Lung (tissue), 12 donors: ENCODE measurements around the gene THADA. TPM values are rescaled to one million over a fixed set of nuclear protein-coding genes. Genes with fewer than 3 reads are reported as not detected.

Experiments used
- ATAC-seq: fragments of 200-7000 bp; cut with Tn5 transposase; one replicate; pipeline ENCODE4 v1.9.1; 2020; ENCODE audit warnings: moderate number of reproducible peaks; ENCODE audit not compliant: insufficient read depth, low FRiP score
- DNase-seq, 3 donors: peaks; one replicate each; pipeline ENCODE4 v3.0.0-alpha.2; 2013 to 2017
- H3K27ac ChIP-seq, 2 donors: one replicate each; pipeline ENCODE4 v1.5.1; 2013; ENCODE audit warnings: mild to moderate bottlenecking in 2 of 2, moderate library complexity in 2 of 2, control low read depth in 1 of 2, inconsistent platforms in 1 of 2, low read depth in 1 of 2, low read length in 1 of 2
- H3K27me3 ChIP-seq, 3 donors: one replicate each; pipeline ENCODE4 v1.5.1; 2013; ENCODE audit warnings: low read length in 2 of 3; ENCODE audit not compliant: control insufficient read depth in 3 of 3, insufficient read depth in 3 of 3
- H3K36me3 ChIP-seq, 4 donors: one replicate each; pipeline ENCODE4 v1.5.1; 2013; ENCODE audit warnings: low read length in 4 of 4, mild to moderate bottlenecking in 1 of 4, moderate library complexity in 1 of 4; ENCODE audit not compliant: control insufficient read depth in 4 of 4, insufficient read depth in 4 of 4
- H3K4me1 ChIP-seq, 5 donors: one replicate each; pipeline ENCODE4 v1.5.1; 2013; ENCODE audit warnings: low read length in 5 of 5, mild to moderate bottlenecking in 2 of 5, moderate library complexity in 1 of 5; ENCODE audit not compliant: control insufficient read depth in 5 of 5, insufficient read depth in 5 of 5
- H3K4me3 ChIP-seq: one replicate; pipeline ENCODE4 v1.5.1; 2013; ENCODE audit warnings: mild to moderate bottlenecking, control low read depth, moderate library complexity
- H3K9ac ChIP-seq, 2 donors: one replicate each; pipeline ENCODE4 v1.5.1; 2013; ENCODE audit warnings: low read length in 2 of 2, control low read depth in 1 of 2; ENCODE audit not compliant: insufficient read depth in 1 of 2
- H3K9me3 ChIP-seq, 4 donors: one replicate each; pipeline ENCODE4 v1.5.1; 2013; ENCODE audit warnings: low read length in 3 of 4, mild to moderate bottlenecking in 1 of 4, moderate library complexity in 1 of 4; ENCODE audit not compliant: control insufficient read depth in 4 of 4, insufficient read depth in 3 of 4
- CTCF ChIP-seq: IDR thresholded peaks from 2 replicates; pipeline ENCODE4 v1.5.1; 2012; ENCODE audit warnings: mild to moderate bottlenecking; ENCODE audit errors: control extremely low read depth, extremely low read depth
- WGBS, 2 donors: extraction: QIAGEN DNeasy Blood & Tissue Kit; methylation state at CpG; one replicate each; pipeline ENCODE4 v1.1.7; 2013; 5-methylcytosine and 5-hydroxymethylcytosine counted together
- polyA plus RNA-seq, 2 donors: library from polyadenylated mRNA; stranded (reverse); fragments of 200-250 nt; gene quantifications; one replicate each; pipeline ENCODE4 v1.2.1, GENCODE V29; 2013
- total RNA-seq, 2 donors: library from RNA; depleted of rRNA in 1 of 2; stranded (reverse); fragments of >200 nt in 1 of 2; gene quantifications; one replicate each; pipeline ENCODE4 v1.2.1, GENCODE V29; 2014 to 2021
- donor health status: control.
- donor health status: control.
- donor health status: Bipolar disorder and iron deficiency.
- donor health status: healthy.
- donor health status: DM: yes; HTN: yes; CAD: no.

THADA gene
- total and polyA plus RNA-seq, 4 donors: 11.3 to 72.5 (median 25.2) TPM

DNA sequence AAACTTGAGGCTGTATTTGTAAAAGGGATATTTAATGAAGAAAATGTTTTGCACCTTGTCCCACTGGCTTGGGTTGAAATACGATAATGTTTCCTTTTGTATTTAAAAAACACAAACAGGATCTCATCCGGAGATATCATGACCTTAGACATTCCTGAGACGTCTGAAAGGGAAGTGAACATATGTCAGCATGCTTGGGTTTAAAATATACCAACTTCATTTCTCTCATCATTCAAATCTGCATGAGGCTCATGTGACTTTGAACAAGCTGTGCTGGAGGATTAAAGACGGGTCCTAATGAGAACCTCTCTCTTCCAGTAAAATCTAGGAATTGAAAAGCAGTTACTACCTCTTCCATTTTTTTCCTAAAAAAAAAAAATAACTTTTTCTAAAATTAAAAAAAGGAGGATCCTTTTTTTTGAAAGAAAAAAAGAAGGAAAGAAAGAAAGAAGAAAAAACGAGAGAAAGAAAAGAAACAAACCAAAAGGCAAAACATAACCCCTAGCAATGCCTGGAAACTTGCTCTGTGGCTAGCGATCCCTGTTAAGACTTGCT is 262.7 kb downstream of the THADA start:
- no peak for TF ChIP-seq CTCF
- Histone ChIP-seq H3K9me3 (no peaks in the 10 kb centered on the region), H3K4me1 (peaks cover 3 to 72% (median 37%) of the 10 kb centered on the region in 5 donors), H3K36me3 (peaks cover 0 to 2% (median 0%) of the 10 kb centered on the region in 4 donors), H3K4me3 (no peak overlapping the region), H3K27me3 (no peaks in the 10 kb centered on the region), H3K9ac (no peak overlapping the region), H3K27ac (peak overlapping the region; percentile 15 to 68)
- peak in 1 of 3 donors; percentile 46 for DNase-seq
- ATAC-seq: no peak
- WGBS, 2 donors: 22 to 37% methylated on average over 6 of the region's 6 CpGs

DNA sequence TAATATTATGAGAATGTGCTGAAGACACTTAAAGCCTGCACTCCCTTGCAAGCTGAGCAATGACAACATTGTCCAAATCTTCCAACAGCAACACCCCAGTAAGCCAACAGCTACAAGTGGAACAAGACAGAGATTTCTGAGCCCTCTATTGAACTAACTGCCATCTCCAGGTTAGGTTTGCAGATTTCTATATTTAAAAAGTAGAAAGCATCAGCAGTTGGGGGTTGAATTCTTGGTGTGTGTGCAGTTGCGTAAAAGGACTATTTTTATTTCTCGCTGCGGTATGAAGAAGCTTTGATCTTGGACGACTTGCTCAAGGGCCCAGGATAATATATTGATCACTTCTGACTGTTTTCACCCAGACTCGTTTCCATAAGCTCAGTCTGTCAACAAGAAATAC is 263.2 kb downstream of the THADA start:
- ATAC-seq: no peak
- Histone ChIP-seq H3K4me3 (no peak overlapping the region), H3K9ac (no peak overlapping the region), H3K9me3 (no peaks in the 10 kb centered on the region), H3K27ac (peak overlapping the region in 1 of 2 donors; percentile 68), H3K4me1 (peaks cover 3 to 77% (median 40%) of the 10 kb centered on the region in 5 donors), H3K36me3 (peaks cover 0 to 2% (median 0%) of the 10 kb centered on the region in 4 donors), H3K27me3 (no peaks in the 10 kb centered on the region)
- no peak for TF ChIP-seq CTCF
- DNase-seq: peak in 1 of 3 donors; percentile 67
- WGBS, 2 donors: 42 to 48% methylated on average over 5 of the region's 5 CpGs

- no peak overlapping the region for H3K4me3 ChIP-seq
- peaks cover 2 to 78% (median 35%) of the 10 kb centered on the region in 5 donors for H3K4me1 ChIP-seq
- no peaks in the 10 kb centered on the region for H3K27me3 ChIP-seq
- H3K9me3 ChIP-seq: no peaks in the 10 kb centered on the region
- 79 to 86% methylated on average over 1 of the region's 1 CpG for WGBS, 2 donors
- no peak for TF ChIP-seq CTCF
- H3K9ac ChIP-seq: no peak overlapping the region
- no peak for ATAC-seq
- peak; percentile 72 to 98 (median 96) for DNase-seq
- H3K27ac ChIP-seq: peak overlapping the region in 1 of 2 donors; percentile 65
- H3K36me3 ChIP-seq: peaks cover 0 to 2% (median 0%) of the 10 kb centered on the region in 4 donors
Measured at GRCh38 chr2:43331422-43331821, 264.4 kb downstream of the THADA start.
